ENCODE results near the gene EGFL6. TPM values are rescaled to one million over a fixed set of nuclear protein-coding genes. Genes with fewer than 3 reads are reported as not detected.

EGFL6 gene
- total and polyA plus RNA-seq, 10 of the 15 experiments (the other 5 are each of a cell fraction or from before 2014, with no cell fraction given) = 0.03 TPM; not detected in 9

DNA sequence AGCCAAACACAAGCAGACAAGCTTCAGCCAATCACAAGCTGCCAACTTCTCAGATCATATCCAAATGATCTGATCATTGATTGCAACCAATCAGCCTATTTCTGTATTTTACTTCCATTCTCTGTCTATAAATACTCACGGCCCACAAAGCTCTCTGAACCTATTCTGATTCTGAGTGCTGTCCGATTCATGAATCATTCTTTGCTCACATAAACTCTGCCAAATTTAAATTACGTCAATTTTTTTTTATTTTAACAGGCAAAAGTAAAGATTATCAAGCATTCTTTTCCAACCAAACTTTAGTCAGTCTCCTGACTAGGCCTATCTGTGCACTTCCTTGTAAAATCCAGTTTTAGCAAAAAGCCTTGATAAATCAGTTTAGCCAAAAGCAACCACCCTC is 81.7 kb downstream of the EGFL6 start:
- no peaks in the 10 kb centered on the region for H3K36me3 ChIP-seq (ENCODE audit: control insufficient read depth in 2 of 2, insufficient read depth in 2 of 2, low read length in 1 of 2)
- H2AFZ ChIP-seq (ENCODE audit: control insufficient read depth, low read depth, low read length) = no peak overlapping the region
- ATAC-seq (no peak), FAIRE-seq (no peak), DNase-seq (ENCODE audit: low read depth, low spot score) (no peak)
- H3K9ac ChIP-seq (ENCODE audit: control insufficient read depth, insufficient read depth, low read length) = no peak overlapping the region
- H3K79me2 ChIP-seq (ENCODE audit: control insufficient read depth, insufficient read depth, low read length) = peaks cover 8% of the 10 kb centered on the region
- H3K27ac ChIP-seq (ENCODE audit: control insufficient read depth, insufficient read depth) = no peak overlapping the region
- H3K9me3 ChIP-seq (replicated peaks; ENCODE audit: control insufficient read depth, insufficient read depth, low read length) = no peaks in the 10 kb centered on the region
- no peak overlapping the region for H3K4me2 ChIP-seq (ENCODE audit: control insufficient read depth, insufficient read depth)
- BruUV-seq (replicated peaks) = no TSS peak
- POLR2A ChIA-PET = no interaction called here
- CTCF ChIA-PET = interaction anchor here (1.9 to 3.8 kb wide), 2 partner anchors 144 to 381 kb away, joined by 5 to 26 read pairs; no protein-coding TSS in a partner anchor
- TF ChIP-seq SIX5 (IDR thresholded peaks at IDR 0.05; ENCODE audit: low read depth, low read length, severe bottlenecking) = no peak
- TF ChIP-seq FOS (IDR thresholded peaks at IDR 0.05; ENCODE audit: borderline replicate concordance, extremely low read depth, insufficient read length) = no peak
- no peak for TF ChIP-seq MXI1 (IDR thresholded peaks at IDR 0.05; ENCODE audit: low read depth, low read length)
- no peak for TF ChIP-seq TCF12 (IDR thresholded peaks at IDR 0.05; ENCODE audit: low read depth, low read length)
- TF ChIP-seq FOXK2 (IDR thresholded peaks at IDR 0.05) = no peak
- TF ChIP-seq SUPT20H (IDR thresholded peaks at IDR 0.05; ENCODE audit: borderline replicate concordance, control insufficient read depth, low read depth, low read length) = no peak
- TF ChIP-seq, protein P1, sequence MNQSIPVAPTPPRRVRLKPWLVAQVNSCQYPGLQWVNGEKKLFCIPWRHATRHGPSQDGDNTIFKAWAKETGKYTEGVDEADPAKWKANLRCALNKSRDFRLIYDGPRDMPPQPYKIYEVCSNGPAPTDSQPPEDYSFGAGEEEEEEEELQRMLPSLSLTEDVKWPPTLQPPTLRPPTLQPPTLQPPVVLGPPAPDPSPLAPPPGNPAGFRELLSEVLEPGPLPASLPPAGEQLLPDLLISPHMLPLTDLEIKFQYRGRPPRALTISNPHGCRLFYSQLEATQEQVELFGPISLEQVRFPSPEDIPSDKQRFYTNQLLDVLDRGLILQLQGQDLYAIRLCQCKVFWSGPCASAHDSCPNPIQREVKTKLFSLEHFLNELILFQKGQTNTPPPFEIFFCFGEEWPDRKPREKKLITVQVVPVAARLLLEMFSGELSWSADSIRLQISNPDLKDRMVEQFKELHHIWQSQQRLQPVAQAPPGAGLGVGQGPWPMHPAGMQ (IDR thresholded peaks at IDR 0.05; ENCODE audit: borderline replicate concordance) = no peak
- TF ChIP-seq KAT2A (conservative IDR thresholded peaks at IDR 0.05; ENCODE audit: control insufficient read depth, low read depth, low read length) = no peak
- no peak for TF ChIP-seq NBN (IDR thresholded peaks at IDR 0.05)
- no peak for TF ChIP-seq EP300 (IDR thresholded peaks at IDR 0.05; ENCODE audit: borderline replicate concordance in 1 of 2, control insufficient read depth in 1 of 2, low read depth in 2 of 2, low read length in 2 of 2)
- no peak for TF ChIP-seq HCFC1 (IDR thresholded peaks at IDR 0.05; ENCODE audit: low read length)
- no peak for TF ChIP-seq ZZZ3 (IDR thresholded peaks at IDR 0.05; ENCODE audit: control insufficient read depth, insufficient read length, low read depth)
- TF ChIP-seq NR2C1 (IDR thresholded peaks at IDR 0.05) = no peak
- TF ChIP-seq, protein P2, sequence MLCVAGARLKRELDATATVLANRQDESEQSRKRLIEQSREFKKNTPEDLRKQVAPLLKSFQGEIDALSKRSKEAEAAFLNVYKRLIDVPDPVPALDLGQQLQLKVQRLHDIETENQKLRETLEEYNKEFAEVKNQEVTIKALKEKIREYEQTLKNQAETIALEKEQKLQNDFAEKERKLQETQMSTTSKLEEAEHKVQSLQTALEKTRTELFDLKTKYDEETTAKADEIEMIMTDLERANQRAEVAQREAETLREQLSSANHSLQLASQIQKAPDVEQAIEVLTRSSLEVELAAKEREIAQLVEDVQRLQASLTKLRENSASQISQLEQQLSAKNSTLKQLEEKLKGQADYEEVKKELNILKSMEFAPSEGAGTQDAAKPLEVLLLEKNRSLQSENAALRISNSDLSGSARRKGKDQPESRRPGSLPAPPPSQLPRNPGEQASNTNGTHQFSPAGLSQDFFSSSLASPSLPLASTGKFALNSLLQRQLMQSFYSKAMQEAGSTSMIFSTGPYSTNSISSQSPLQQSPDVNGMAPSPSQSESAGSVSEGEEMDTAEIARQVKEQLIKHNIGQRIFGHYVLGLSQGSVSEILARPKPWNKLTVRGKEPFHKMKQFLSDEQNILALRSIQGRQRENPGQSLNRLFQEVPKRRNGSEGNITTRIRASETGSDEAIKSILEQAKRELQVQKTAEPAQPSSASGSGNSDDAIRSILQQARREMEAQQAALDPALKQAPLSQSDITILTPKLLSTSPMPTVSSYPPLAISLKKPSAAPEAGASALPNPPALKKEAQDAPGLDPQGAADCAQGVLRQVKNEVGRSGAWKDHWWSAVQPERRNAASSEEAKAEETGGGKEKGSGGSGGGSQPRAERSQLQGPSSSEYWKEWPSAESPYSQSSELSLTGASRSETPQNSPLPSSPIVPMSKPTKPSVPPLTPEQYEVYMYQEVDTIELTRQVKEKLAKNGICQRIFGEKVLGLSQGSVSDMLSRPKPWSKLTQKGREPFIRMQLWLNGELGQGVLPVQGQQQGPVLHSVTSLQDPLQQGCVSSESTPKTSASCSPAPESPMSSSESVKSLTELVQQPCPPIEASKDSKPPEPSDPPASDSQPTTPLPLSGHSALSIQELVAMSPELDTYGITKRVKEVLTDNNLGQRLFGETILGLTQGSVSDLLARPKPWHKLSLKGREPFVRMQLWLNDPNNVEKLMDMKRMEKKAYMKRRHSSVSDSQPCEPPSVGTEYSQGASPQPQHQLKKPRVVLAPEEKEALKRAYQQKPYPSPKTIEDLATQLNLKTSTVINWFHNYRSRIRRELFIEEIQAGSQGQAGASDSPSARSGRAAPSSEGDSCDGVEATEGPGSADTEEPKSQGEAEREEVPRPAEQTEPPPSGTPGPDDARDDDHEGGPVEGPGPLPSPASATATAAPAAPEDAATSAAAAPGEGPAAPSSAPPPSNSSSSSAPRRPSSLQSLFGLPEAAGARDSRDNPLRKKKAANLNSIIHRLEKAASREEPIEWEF (IDR thresholded peaks at IDR 0.05; ENCODE audit: insufficient replicate concordance, low read depth, low read length) = no peak
- no peak for TF ChIP-seq POLR2AphosphoS2 (IDR thresholded peaks at IDR 0.05; ENCODE audit: low read depth, low read length)
- TF ChIP-seq ZSCAN29 (IDR thresholded peaks at IDR 0.05) = no peak
- TF ChIP-seq SMAD1 (IDR thresholded peaks at IDR 0.05; ENCODE audit: low read depth, partially characterized antibody) = no peak
- peaks cover 7% of the 10 kb centered on the region for H3K4me1 ChIP-seq (ENCODE audit: control insufficient read depth, insufficient read depth, low read length)
- no peaks in the 10 kb centered on the region; a peak in 1 of 4 replicates for H3K27me3 ChIP-seq (replicated peaks in 1 of 2; ENCODE audit: control insufficient read depth in 2 of 2, insufficient read depth in 2 of 2, low read length in 1 of 2)
- RAD21 ChIA-PET (ENCODE audit: unreplicated experiment) = interaction anchor here (2.5 kb wide), 1 partner anchor 144 kb away, joined by 10 read pairs; no protein-coding TSS in a partner anchor
- no peaks in the 10 kb centered on the region for H4K20me1 ChIP-seq (ENCODE audit: control insufficient read depth, insufficient read depth)
- SMC1A ChIA-PET (ENCODE audit: uncharacterized antibody, unreplicated experiment) = interaction anchor here (0.6 to 0.8 kb wide), 2 partner anchors 144 to 483 kb away, joined by 3 to 4 read pairs; no protein-coding TSS in a partner anchor
- no peak overlapping the region for H3K4me3 ChIP-seq
- intact Hi-C loops (cut with micrococcal nuclease; ENCODE audit: unreplicated experiment) (loop anchor here (5.0 to 10.0 kb wide), 2 partner anchors 201 to 396 kb away; no protein-coding TSS in a partner anchor), in situ Hi-C loops (cut with MboI) (loop anchor here (5.0 to 25.0 kb wide), 3 partner anchors 146 to 689 kb away; no protein-coding TSS in a partner anchor)
- WGBS (ENCODE audit: insufficient coverage, insufficient replicate concordance, low lambda C conversion rate, missing lambda C conversion rate) = 40% methylated on average over 3 of the region's 3 CpGs
